ENCODE data around the gene ALOX12.
A peak's percentile ranks its signal among the peaks of the same experiment; 100 is the strongest.

ALOX12 gene

GRCh38 chr17:7035591-7036368 is 39.9 kb downstream of the ALOX12 start, which contains the start of gene SLC16A13:
TSS of gene SLC16A13 (plus strand) at chr17:7036015. CDS start at chr17:7036383, 368 bp downstream.
- H3K79me2 ChIP-seq (ENCODE audit: insufficient read depth, low read length): peaks cover 10% of the 10 kb centered on the region
- no peaks in the 10 kb centered on the region for H3K9me2 ChIP-seq (replicated peaks; ENCODE audit: low read depth, low read length)
- H3K9ac ChIP-seq (ENCODE audit: low read depth, low read length, poor library complexity, severe bottlenecking): peak within 1 kb of the TSS; percentile 84
- H3K4me3 ChIP-seq (ENCODE audit: low read length, poor library complexity, severe bottlenecking): peak within 1 kb of the TSS; percentile 84
- H3K4me2 ChIP-seq (ENCODE audit: low read depth, low read length, poor library complexity, severe bottlenecking): peak within 1 kb of the TSS; percentile 83
- TF ChIP-seq EZH2phosphoT487 (IDR thresholded peaks at IDR 0.05; ENCODE audit: borderline replicate concordance): no peak
- TF ChIP-seq, protein P1, sequence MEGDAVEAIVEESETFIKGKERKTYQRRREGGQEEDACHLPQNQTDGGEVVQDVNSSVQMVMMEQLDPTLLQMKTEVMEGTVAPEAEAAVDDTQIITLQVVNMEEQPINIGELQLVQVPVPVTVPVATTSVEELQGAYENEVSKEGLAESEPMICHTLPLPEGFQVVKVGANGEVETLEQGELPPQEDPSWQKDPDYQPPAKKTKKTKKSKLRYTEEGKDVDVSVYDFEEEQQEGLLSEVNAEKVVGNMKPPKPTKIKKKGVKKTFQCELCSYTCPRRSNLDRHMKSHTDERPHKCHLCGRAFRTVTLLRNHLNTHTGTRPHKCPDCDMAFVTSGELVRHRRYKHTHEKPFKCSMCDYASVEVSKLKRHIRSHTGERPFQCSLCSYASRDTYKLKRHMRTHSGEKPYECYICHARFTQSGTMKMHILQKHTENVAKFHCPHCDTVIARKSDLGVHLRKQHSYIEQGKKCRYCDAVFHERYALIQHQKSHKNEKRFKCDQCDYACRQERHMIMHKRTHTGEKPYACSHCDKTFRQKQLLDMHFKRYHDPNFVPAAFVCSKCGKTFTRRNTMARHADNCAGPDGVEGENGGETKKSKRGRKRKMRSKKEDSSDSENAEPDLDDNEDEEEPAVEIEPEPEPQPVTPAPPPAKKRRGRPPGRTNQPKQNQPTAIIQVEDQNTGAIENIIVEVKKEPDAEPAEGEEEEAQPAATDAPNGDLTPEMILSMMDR (conservative IDR thresholded peaks at IDR 0.05; ENCODE audit: low read length): no peak
- no peaks in the 10 kb centered on the region for H3K36me3 ChIP-seq (ENCODE audit: insufficient read depth, low read length)
- H2AFZ ChIP-seq (ENCODE audit: low read length): peak within 1 kb of the TSS; percentile 89
- no peaks in the 10 kb centered on the region for H3K27me3 ChIP-seq (ENCODE audit: insufficient read depth, low read length, poor library complexity, severe bottlenecking)
- H3K9me3 ChIP-seq (ENCODE audit: insufficient read depth, low read depth, low read length): no peaks in the 10 kb centered on the region
- H3F3A ChIP-seq (ENCODE audit: low read depth): 0 out of 2 replicates have a peak, but pooled peaks cover 7% of the 10 kb centered on the region
- H4K20me1 ChIP-seq (ENCODE audit: insufficient read depth, low read length, poor library complexity, severe bottlenecking): no peaks in the 10 kb centered on the region
- peaks cover 16% of the 10 kb centered on the region for H3K4me1 ChIP-seq (ENCODE audit: insufficient read depth, low read length, poor library complexity, severe bottlenecking)

- H3K27me3 ChIP-seq (ENCODE audit: insufficient read depth, low read length, poor library complexity, severe bottlenecking): no peaks in the 10 kb centered on the region
- 0 out of 2 replicates have a peak, but pooled peaks cover 7% of the 10 kb centered on the region for H3F3A ChIP-seq (ENCODE audit: low read depth)
- no peak overlapping the region for H3K4me2 ChIP-seq (ENCODE audit: low read depth, low read length, poor library complexity, severe bottlenecking)
- H3K9me3 ChIP-seq (ENCODE audit: insufficient read depth, low read depth, low read length): no peaks in the 10 kb centered on the region
- H3K79me2 ChIP-seq (ENCODE audit: insufficient read depth, low read length): peaks cover 10% of the 10 kb centered on the region
- no peak overlapping the region for H3K9ac ChIP-seq (ENCODE audit: low read depth, low read length, poor library complexity, severe bottlenecking)
- H2AFZ ChIP-seq (ENCODE audit: low read length): no peak overlapping the region
- no peaks in the 10 kb centered on the region for H3K9me2 ChIP-seq (replicated peaks; ENCODE audit: low read depth, low read length)
- H4K20me1 ChIP-seq (ENCODE audit: insufficient read depth, low read length, poor library complexity, severe bottlenecking): no peaks in the 10 kb centered on the region
- H3K36me3 ChIP-seq (ENCODE audit: insufficient read depth, low read length): no peaks in the 10 kb centered on the region
- TF ChIP-seq, protein P1 (conservative IDR thresholded peaks at IDR 0.05; ENCODE audit: low read length): peak; percentile 33; the same call in 1 of the 2 replicates
- TF ChIP-seq EZH2phosphoT487 (IDR thresholded peaks at IDR 0.05; ENCODE audit: borderline replicate concordance): no peak
- H3K4me1 ChIP-seq (ENCODE audit: insufficient read depth, low read length, poor library complexity, severe bottlenecking): peaks cover 13% of the 10 kb centered on the region
- H3K4me3 ChIP-seq (ENCODE audit: low read length, poor library complexity, severe bottlenecking): no peak overlapping the region
These were observed 42.4 kb downstream of the ALOX12 start for GRCh38 chr17:7038025-7038862.

GRCh38 chr17:7039832-7040231 is 44.0 kb downstream of the ALOX12 start:
- H3K79me2 ChIP-seq (ENCODE audit: insufficient read depth, low read length): peaks cover 10% of the 10 kb centered on the region
- H3K4me2 ChIP-seq (ENCODE audit: low read depth, low read length, poor library complexity, severe bottlenecking): no peak overlapping the region
- no peak overlapping the region for H3K4me3 ChIP-seq (ENCODE audit: low read length, poor library complexity, severe bottlenecking)
- no peaks in the 10 kb centered on the region for H4K20me1 ChIP-seq (ENCODE audit: insufficient read depth, low read length, poor library complexity, severe bottlenecking)
- no peaks in the 10 kb centered on the region for H3K36me3 ChIP-seq (ENCODE audit: insufficient read depth, low read length)
- H3K4me1 ChIP-seq (ENCODE audit: insufficient read depth, low read length, poor library complexity, severe bottlenecking): peaks cover 12% of the 10 kb centered on the region
- no peaks in the 10 kb centered on the region for H3K9me2 ChIP-seq (replicated peaks; ENCODE audit: low read depth, low read length)
- TF ChIP-seq EZH2phosphoT487 (IDR thresholded peaks at IDR 0.05; ENCODE audit: borderline replicate concordance): no peak
- TF ChIP-seq, protein P1 (conservative IDR thresholded peaks at IDR 0.05; ENCODE audit: low read length): no peak; the same call in 1 of the 2 replicates
- H3F3A ChIP-seq (ENCODE audit: low read depth): 0 out of 2 replicates have a peak, but pooled peaks cover 6% of the 10 kb centered on the region
- no peaks in the 10 kb centered on the region for H3K9me3 ChIP-seq (ENCODE audit: insufficient read depth, low read depth, low read length)
- no peak overlapping the region for H3K9ac ChIP-seq (ENCODE audit: low read depth, low read length, poor library complexity, severe bottlenecking)
- H2AFZ ChIP-seq (ENCODE audit: low read length): no peak overlapping the region
- no peaks in the 10 kb centered on the region for H3K27me3 ChIP-seq (ENCODE audit: insufficient read depth, low read length, poor library complexity, severe bottlenecking)

Measured in Loucy (cell line).